HG03139 (cell line): ENCODE measurements around the gene SLC17A3.

ENCODE experiments used
- ATAC-seq: cut with Tn5 transposase; IDR thresholded peaks from one replicate; pipeline ENCODE4 v1.9.1; 2021; ENCODE audit not compliant: unreplicated experiment

Gene SLC17A3

DNA sequence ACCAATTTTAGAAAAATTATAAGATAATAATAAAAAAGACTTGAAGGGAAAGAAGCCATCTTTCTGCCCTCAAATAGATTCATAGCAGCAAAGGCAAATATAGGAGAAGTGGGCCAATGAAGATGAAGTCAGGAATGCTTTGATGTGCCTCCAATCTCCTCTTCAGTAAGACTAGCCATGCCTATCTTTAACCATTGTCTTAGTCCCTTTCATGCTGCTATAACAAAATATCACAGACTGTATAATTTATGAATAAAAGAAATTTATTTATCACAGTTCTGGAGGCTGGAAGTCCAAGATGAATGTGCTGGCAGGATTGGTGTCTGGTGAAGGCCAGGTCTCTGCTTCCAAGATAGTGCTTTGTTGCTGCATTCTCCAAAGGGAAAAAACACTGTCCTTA is 18.8 kb upstream of the SLC17A3 start:
- ATAC-seq: no peak

DNA sequence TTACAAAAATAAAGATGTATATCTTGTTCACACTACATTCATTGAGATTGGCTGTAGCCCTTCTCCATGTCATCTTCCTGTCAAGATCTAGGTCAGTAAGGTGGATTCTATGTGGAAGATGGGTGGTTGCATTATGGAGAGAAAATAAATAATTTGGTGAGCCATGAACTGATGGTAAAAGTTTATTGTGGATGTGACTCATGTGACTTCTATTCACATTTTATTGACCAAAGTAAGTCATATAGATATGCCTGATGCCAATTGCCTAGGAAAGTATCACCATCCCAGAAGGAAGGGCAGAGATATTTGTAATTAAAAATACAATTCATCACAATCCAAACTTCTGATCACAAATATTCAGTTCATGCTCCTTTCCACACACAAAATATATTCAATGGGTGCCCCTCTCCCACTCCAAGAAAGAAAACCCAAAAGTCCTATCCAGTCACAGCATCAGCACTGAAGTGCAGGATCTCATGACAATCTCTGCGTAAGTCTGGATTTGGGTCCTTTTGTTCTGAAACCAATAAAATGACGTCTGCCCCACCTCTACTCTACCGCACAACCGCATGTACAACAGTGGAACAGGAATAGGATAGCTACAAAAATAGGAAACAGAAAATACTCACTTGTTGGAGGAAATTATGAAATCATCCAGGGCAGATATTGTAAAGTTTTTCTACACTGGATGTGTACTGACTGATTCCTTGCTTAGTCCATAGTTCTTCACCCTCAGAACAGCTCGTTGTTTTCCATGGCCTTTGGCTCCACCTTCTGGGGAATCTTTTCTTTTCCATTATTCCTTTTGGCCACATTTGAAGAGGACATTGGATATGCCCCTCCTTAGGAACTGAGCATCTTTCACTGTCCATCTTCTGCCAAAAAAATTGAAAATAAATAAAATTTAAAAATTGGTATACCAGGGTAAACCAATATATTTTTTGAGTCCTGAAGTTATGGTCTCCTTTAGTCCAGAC is 16.1 kb upstream of the SLC17A3 start:
- no peak for ATAC-seq

- ATAC-seq: no peak
These were observed 14.6 kb upstream of the SLC17A3 start for GRCh38 chr6:25888626-25889025.

DNA sequence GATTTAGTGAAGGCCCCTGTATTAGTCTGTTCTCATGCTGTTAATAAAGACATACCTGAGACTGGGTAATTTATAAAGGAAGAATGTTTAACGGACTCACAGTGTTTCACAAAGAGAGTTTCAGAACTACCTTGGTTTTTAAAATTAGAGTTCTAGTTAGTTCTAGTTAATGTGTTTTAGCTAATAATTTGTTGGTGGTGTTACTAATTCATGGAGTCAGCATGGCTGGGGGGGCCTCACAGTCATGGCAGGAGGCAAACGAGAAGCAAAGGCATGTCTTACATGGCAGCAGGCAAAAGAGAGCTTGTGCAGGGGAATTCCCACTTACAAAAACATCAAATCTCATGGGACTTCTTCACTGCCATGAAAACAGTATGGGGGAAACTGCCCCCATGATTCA is 12.0 kb upstream of the SLC17A3 start:
- no peak for ATAC-seq

GRCh38 chr6:25883991-25884390 is 9.9 kb upstream of the SLC17A3 start:
- ATAC-seq: no peak

GRCh38 chr6:25883536-25883935 is 9.5 kb upstream of the SLC17A3 start:
- no peak for ATAC-seq

DNA sequence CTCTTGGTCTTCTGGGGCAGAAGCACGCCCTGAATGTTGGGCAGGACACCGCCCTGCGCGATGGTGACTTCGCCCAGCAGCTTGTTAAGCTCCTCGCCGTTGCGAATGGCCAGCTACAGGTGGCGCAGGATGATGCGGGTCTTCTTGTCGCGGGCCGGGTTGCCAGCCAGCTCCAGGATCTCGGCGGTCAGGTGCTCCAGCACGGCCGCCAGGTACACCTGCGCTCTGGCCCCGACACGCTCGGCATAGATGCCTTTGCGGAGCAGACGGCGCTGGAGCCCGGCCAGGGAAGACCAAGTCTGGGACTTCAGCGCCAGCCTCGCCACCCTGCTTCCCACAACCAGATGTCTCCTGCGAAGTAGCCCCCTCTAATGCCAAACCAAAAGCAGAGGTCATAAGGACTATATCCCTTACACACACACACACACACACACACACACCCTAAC is 8.0 kb upstream of the SLC17A3 start:
- ATAC-seq: no peak

- no peak for ATAC-seq
These were observed 6.6 kb upstream of the SLC17A3 start for GRCh38 chr6:25880601-25881000.

- ATAC-seq: no peak
These were observed 4.8 kb upstream of the SLC17A3 start for GRCh38 chr6:25878721-25879322.

- ATAC-seq: no peak
These were observed 2.0 kb upstream of the SLC17A3 start for GRCh38 chr6:25875926-25876602.

GRCh38 chr6:25875563-25875905 is 1.5 kb upstream of the SLC17A3 start:
- no peak for ATAC-seq

GRCh38 chr6:25874822-25875562 is 949 bp upstream of the SLC17A3 start:
- no peak for ATAC-seq

DNA sequence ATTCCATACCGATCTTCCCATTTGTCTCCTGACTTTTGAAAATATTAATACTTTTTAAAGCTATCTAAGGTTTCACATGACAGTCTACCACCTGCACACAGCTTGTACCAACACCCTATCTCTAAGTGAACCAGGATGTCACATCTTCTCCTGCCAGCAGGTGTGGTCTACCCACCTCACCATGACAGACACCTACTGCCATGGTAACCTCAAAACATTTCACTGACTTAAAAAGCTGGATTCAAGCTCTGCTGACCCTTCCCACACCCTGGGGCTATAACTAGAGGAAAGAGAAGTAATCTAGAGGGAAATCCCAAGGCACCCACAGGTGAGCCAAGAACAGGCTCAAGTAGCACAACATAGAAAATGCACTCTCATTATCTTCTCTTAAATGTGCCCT is 1.2 kb downstream of the SLC17A3 start:
- no peak for ATAC-seq

DNA sequence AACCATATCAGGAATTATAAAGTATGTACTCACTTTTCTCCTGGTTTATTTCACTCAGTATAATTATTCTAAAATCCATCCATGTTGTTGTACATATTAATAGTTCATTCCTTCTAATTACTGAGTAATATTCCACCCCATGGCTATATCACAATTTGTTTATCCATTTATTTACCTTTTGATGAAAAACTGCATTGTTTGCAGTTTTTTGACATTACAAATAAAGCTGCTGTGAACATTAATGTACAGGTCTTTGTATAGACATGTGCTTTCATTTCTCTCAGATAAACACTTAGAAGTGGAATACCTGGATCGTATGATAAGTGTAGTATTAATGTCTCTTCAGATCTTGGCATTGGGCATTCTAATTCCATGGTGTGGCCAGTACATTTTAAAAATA is 4.2 kb downstream of the SLC17A3 start:
- ATAC-seq: no peak

- no peak for ATAC-seq
These were observed 5.4 kb downstream of the SLC17A3 start for GRCh38 chr6:25868436-25869183.

DNA sequence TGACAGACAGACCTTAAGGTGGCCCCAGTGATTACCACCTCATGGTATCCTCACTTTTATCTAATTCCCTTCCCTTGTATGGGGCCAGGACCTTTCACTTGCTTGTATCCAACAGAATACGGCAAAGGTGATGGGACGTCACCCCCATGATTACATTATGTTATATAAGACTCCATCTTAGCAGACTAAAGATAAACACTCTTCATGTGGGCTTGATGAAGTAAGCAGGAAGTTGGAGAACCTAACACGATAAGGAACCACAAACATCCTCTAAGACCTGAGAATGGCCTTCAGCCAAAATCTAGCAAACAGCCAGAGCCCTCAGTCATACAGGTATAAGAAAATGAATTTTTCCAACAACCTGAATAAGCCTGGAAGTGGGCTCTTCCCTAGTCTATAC is 8.0 kb downstream of the SLC17A3 start:
- no peak for ATAC-seq

- ATAC-seq: no peak
These were observed 10.7 kb downstream of the SLC17A3 start for GRCh38 chr6:25863360-25863759.

DNA sequence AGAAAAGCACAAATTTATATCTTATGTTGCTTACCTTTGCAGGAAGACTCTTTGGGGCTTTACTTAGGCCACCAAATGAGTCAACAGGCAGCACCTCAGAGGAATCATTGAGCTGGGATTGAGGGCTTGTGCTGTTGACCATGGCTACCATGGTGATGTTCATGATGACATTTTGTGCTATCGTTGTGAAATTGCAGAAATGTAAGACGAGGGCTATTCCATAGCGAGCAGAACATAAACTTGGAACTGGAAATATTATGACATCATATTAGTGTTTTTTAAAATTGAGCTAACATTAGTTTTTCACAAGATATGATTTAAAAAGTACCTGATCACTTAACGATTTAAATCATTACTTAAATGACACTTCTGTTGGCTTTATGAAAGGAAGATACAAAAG is 11.8 kb downstream of the SLC17A3 start:
- ATAC-seq: no peak

GRCh38 chr6:25852756-25853155 is 21.3 kb downstream of the SLC17A3 start:
- no peak for ATAC-seq

- ATAC-seq: no peak
These were observed 22.1 kb downstream of the SLC17A3 start for GRCh38 chr6:25851961-25852360.
